ENCODE results near the gene RPTOR. TPM values are rescaled to one million over a fixed set of nuclear protein-coding genes. Genes with fewer than 3 reads are reported as not detected.

RPTOR gene
- total RNA-seq, 1 experiment from 2014 or later = 25.1 TPM

- Mint-ChIP-seq H3K36me3 (ENCODE audit: insufficient read depth in 1 of 3, low read depth in 3 of 3) (no peaks in the 10 kb centered on the region), H3K27me3 (ENCODE audit: low read depth) (peaks cover 34% of the 10 kb centered on the region), H3K27ac (no peak overlapping the region), H3K4me3 (peak overlapping the region; percentile 45 to 76), H3K4me1 (peaks cover 13 to 20% of the 10 kb centered on the region in 2 experiments), H3K9me3 (no peaks in the 10 kb centered on the region; a peak in 1 of 5 replicates)
- Histone ChIP-seq H2BK20ac (ENCODE audit: low read depth, low read length, poor library complexity, severe bottlenecking) (no peak overlapping the region), H2BK12ac (ENCODE audit: insufficient read length, low read depth, low read length) (no peak overlapping the region), H4K5ac (ENCODE audit: insufficient read length, low read depth, low read length) (no peak overlapping the region), H3K9ac (ENCODE audit: extremely low read depth, insufficient read length, low read length) (no peak overlapping the region), H2BK120ac (ENCODE audit: low read depth, low read length, poor library complexity, severe bottlenecking) (no peak overlapping the region), H3K4me1 (ENCODE audit: insufficient read depth, low read length) (no peaks in the 10 kb centered on the region; the same call in 1 of the 2 replicates), H3K4me2 (ENCODE audit: insufficient read depth, insufficient read length, low read length) (no peak overlapping the region), H3K23me2 (ENCODE audit: insufficient read length, low read depth, low read length, poor library complexity, severe bottlenecking) (no peaks in the 10 kb centered on the region), H3K27me3 (ENCODE audit: insufficient read depth, low read length) (no peaks in the 10 kb centered on the region), H3K27ac (ENCODE audit: insufficient read length, low read depth, low read length) (no peak overlapping the region), H2BK15ac (ENCODE audit: low read depth, low read length) (no peak overlapping the region), H3K79me1 (ENCODE audit: insufficient read depth, low read depth, low read length, poor library complexity, severe bottlenecking) (no peaks in the 10 kb centered on the region), H3K56ac (ENCODE audit: insufficient read length, low read depth, low read length) (no peak overlapping the region), H3K14ac (ENCODE audit: insufficient read depth, low read length) (no peak overlapping the region; the same call in 1 of the 2 replicates), H3K23ac (ENCODE audit: insufficient read length, low read depth, low read length) (no peak overlapping the region), H4K91ac (ENCODE audit: insufficient read length, low read depth, low read length) (no peak overlapping the region), H3K9me3 (ENCODE audit: control insufficient read depth, low read depth, low read length) (no peaks in the 10 kb centered on the region), H2AK5ac (ENCODE audit: insufficient read length, low read length) (no peak overlapping the region), H3K18ac (ENCODE audit: insufficient read length, low read depth, low read length) (no peak overlapping the region), H3T11ph (ENCODE audit: low read length) (no peak overlapping the region), H4K20me1 (ENCODE audit: control insufficient read depth, insufficient read depth, insufficient read length) (no peaks in the 10 kb centered on the region), H4K8ac (replicated peaks; ENCODE audit: insufficient read length, low read depth, low read length) (no peak overlapping the region), H3K79me2 (ENCODE audit: insufficient read depth, low read length) (no peaks in the 10 kb centered on the region), H2AFZ (ENCODE audit: low read length) (no peak overlapping the region), H3K4ac (ENCODE audit: low read depth, low read length) (no peak overlapping the region), H2BK5ac (ENCODE audit: insufficient read length, low read length) (no peak overlapping the region)
- peak; percentile 99 for TF ChIP-seq CTCF (conservative IDR thresholded peaks at IDR 0.05)
- DNase-seq = peak; percentile 81
- no CpG with 5 or more reads among the region's 65 CpGs for WGBS (ENCODE audit: extremely low coverage, insufficient read length, low lambda C conversion rate)
These were observed 436.6 kb downstream of the RPTOR start for GRCh38 chr17:80981062-80981902.

Data from H9 (cell line).